ENCODE measurements around the gene FKBP2.

DNA sequence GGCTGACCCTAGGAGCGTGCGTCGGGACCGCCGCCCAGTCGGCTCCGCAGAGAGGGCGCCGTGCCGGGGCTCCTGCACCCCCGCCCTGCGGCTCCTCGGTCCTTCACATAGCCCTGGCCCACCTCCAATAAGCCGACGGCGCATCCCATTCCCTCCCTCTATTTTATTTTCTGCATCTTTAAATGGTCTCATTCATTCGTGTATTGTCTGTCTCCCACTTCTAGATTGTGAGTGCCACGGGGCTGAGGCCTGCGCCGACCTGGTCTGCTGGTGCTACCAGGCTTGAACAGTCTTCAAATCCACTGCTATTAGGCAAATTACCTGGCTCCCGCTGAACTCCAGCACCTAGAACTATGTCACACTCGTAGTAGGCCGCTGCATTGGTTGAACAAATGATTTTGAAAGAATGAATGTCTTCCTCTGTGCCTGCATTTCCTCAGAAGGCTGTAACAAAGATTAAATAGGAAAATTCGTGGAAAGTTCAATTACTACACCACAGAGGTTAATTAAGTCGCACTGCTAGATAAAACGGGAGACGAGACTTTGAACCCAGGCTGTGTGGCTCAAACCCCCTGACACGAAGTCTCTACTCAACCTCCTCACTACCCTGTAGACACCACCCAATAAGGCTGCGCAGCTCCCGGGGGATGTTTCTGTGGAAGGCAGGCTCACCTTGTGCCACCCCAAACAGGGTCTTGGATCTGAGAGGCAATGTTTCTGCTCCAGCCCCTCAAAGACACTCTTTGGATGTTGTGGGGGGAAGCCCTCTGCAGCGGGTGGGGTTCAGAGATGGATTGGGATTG is 7.0 kb downstream of the FKBP2 start:
- TF ChIP-seq, protein P1, sequence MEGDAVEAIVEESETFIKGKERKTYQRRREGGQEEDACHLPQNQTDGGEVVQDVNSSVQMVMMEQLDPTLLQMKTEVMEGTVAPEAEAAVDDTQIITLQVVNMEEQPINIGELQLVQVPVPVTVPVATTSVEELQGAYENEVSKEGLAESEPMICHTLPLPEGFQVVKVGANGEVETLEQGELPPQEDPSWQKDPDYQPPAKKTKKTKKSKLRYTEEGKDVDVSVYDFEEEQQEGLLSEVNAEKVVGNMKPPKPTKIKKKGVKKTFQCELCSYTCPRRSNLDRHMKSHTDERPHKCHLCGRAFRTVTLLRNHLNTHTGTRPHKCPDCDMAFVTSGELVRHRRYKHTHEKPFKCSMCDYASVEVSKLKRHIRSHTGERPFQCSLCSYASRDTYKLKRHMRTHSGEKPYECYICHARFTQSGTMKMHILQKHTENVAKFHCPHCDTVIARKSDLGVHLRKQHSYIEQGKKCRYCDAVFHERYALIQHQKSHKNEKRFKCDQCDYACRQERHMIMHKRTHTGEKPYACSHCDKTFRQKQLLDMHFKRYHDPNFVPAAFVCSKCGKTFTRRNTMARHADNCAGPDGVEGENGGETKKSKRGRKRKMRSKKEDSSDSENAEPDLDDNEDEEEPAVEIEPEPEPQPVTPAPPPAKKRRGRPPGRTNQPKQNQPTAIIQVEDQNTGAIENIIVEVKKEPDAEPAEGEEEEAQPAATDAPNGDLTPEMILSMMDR (IDR thresholded peaks at IDR 0.05; ENCODE audit: low read depth, low read length, missing input control), result no peak
- no peak for TF ChIP-seq RXRA (IDR thresholded peaks at IDR 0.05)
- TF ChIP-seq, protein P2, sequence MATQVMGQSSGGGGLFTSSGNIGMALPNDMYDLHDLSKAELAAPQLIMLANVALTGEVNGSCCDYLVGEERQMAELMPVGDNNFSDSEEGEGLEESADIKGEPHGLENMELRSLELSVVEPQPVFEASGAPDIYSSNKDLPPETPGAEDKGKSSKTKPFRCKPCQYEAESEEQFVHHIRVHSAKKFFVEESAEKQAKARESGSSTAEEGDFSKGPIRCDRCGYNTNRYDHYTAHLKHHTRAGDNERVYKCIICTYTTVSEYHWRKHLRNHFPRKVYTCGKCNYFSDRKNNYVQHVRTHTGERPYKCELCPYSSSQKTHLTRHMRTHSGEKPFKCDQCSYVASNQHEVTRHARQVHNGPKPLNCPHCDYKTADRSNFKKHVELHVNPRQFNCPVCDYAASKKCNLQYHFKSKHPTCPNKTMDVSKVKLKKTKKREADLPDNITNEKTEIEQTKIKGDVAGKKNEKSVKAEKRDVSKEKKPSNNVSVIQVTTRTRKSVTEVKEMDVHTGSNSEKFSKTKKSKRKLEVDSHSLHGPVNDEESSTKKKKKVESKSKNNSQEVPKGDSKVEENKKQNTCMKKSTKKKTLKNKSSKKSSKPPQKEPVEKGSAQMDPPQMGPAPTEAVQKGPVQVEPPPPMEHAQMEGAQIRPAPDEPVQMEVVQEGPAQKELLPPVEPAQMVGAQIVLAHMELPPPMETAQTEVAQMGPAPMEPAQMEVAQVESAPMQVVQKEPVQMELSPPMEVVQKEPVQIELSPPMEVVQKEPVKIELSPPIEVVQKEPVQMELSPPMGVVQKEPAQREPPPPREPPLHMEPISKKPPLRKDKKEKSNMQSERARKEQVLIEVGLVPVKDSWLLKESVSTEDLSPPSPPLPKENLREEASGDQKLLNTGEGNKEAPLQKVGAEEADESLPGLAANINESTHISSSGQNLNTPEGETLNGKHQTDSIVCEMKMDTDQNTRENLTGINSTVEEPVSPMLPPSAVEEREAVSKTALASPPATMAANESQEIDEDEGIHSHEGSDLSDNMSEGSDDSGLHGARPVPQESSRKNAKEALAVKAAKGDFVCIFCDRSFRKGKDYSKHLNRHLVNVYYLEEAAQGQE (IDR thresholded peaks at IDR 0.05), result no peak
- TF ChIP-seq, protein P3, sequence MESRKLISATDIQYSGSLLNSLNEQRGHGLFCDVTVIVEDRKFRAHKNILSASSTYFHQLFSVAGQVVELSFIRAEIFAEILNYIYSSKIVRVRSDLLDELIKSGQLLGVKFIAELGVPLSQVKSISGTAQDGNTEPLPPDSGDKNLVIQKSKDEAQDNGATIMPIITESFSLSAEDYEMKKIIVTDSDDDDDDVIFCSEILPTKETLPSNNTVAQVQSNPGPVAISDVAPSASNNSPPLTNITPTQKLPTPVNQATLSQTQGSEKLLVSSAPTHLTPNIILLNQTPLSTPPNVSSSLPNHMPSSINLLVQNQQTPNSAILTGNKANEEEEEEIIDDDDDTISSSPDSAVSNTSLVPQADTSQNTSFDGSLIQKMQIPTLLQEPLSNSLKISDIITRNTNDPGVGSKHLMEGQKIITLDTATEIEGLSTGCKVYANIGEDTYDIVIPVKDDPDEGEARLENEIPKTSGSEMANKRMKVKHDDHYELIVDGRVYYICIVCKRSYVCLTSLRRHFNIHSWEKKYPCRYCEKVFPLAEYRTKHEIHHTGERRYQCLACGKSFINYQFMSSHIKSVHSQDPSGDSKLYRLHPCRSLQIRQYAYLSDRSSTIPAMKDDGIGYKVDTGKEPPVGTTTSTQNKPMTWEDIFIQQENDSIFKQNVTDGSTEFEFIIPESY (IDR thresholded peaks at IDR 0.05), result no peak

Data from liver (tissue), 3 donors.